ENCODE results near the gene ITPR1.
A peak's percentile ranks its signal among the peaks of the same experiment; 100 is the strongest.

ITPR1 gene

GRCh38 chr3:4743371-4743770 is 250.2 kb downstream of the ITPR1 start:
- H3K4me3 Mint-ChIP-seq, result no peak overlapping the region
- peaks cover 57% of the 10 kb centered on the region for H3K4me1 Mint-ChIP-seq (ENCODE audit: low read depth)
- peaks cover 7% of the 10 kb centered on the region for H3K9me3 Mint-ChIP-seq
- no peaks in the 10 kb centered on the region for H3K27me3 Mint-ChIP-seq
- peak overlapping the region; percentile 63 for H3K27ac Mint-ChIP-seq
- peaks cover 75% of the 10 kb centered on the region for H3K36me3 Mint-ChIP-seq (ENCODE audit: low read depth)

DNA sequence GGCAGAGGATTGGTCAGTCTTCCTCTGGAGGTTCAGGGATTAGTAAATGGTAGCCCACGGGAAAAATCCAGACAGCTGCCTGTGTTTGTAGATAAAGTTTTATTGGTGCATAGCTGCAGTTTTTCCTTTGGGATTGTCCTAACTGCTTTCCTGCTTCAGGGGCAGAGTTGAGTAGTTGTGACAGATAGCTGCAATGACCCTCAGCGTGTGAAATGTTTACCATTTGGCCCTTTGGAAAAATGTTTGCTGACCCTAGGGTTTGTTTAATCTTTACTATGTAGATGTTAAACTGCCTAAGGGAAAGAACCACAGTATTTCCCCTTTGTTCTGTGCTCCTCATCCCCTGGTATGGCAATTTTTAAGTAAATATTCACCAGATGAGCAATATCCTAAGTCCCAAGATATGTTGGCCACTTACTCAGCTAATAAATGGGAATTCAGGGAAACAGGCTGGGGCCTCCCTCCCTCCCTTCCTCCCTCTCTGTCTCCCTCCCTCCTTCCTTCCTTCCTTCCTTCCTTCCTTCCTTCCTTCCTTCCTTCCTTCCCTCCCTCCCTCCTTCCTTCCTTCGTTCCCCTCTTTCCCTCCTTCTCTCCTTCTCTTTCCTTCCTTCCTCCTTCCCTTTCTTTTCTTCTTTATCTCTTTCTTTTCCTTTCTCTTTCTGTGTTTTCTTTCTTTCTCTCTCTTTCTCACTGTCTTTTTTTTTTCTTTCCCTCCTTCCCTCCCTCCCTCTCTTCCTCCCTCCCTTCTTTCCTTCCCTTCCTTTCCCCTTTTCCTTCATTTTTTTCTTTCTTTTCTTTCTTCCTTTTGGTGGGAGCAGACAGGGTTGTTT is 251.5 kb downstream of the ITPR1 start:
- Mint-ChIP-seq H3K27ac (peak overlapping the region; percentile 54), H3K4me3 (no peak overlapping the region), H3K36me3 (ENCODE audit: low read depth) (peaks cover 72% of the 10 kb centered on the region), H3K9me3 (peaks cover 6% of the 10 kb centered on the region), H3K4me1 (ENCODE audit: low read depth) (peaks cover 57% of the 10 kb centered on the region), H3K27me3 (no peaks in the 10 kb centered on the region)

GRCh38 chr3:4745235-4745610 is 252.1 kb downstream of the ITPR1 start:
- H3K36me3 Mint-ChIP-seq (ENCODE audit: low read depth), result peaks cover 67% of the 10 kb centered on the region
- H3K9me3 Mint-ChIP-seq, result peaks cover 2% of the 10 kb centered on the region
- no peaks in the 10 kb centered on the region for H3K27me3 Mint-ChIP-seq
- peak overlapping the region; percentile 6 for H3K27ac Mint-ChIP-seq
- peaks cover 54% of the 10 kb centered on the region for H3K4me1 Mint-ChIP-seq (ENCODE audit: low read depth)
- no peak overlapping the region for H3K4me3 Mint-ChIP-seq

DNA sequence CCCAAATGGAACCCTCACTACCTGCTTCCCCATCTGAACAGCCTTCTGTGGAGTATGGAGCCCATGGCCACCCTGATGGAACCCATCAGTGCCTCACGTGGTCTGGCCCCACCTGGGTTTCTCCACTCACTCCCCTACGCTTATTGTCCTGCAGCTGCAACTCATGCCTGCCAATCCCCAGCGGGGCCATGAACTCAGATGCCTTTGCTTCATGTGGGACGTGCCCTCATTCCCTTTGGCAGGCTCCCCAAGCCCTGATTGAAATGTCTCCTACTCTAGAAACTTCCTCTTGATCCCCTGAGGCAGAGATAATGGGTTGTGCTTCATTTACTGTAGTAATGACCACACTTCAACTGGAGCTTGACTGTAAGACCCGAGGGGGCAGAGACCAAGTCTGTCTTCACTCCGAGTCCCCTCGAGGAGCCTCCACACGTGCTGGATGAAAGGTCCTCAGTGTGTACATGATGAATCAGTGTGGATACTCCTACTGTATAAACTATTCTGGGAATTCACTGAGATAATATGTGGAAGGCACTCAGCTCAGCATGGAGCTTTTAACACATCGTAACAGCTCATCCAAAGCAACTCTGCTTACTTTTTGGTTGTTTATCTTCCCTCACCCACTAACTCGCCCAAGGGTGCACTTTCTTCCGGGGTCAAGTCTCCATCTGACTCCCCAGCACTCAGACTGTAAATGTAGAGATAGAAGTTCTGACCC is 253.3 kb downstream of the ITPR1 start:
- H3K9me3 Mint-ChIP-seq, result no peaks in the 10 kb centered on the region
- H3K27me3 Mint-ChIP-seq, result no peaks in the 10 kb centered on the region
- peak overlapping the region; percentile 3 for H3K27ac Mint-ChIP-seq
- peaks cover 52% of the 10 kb centered on the region for H3K4me1 Mint-ChIP-seq (ENCODE audit: low read depth)
- peaks cover 64% of the 10 kb centered on the region for H3K36me3 Mint-ChIP-seq (ENCODE audit: low read depth)
- H3K4me3 Mint-ChIP-seq, result no peak overlapping the region

GRCh38 chr3:4748127-4748526 is 255.0 kb downstream of the ITPR1 start:
- Mint-ChIP-seq H3K4me1 (ENCODE audit: low read depth) (peaks cover 53% of the 10 kb centered on the region), H3K27me3 (no peaks in the 10 kb centered on the region), H3K4me3 (no peak overlapping the region), H3K27ac (peak overlapping the region; percentile 7), H3K9me3 (no peaks in the 10 kb centered on the region), H3K36me3 (ENCODE audit: low read depth) (peaks cover 60% of the 10 kb centered on the region)

DNA sequence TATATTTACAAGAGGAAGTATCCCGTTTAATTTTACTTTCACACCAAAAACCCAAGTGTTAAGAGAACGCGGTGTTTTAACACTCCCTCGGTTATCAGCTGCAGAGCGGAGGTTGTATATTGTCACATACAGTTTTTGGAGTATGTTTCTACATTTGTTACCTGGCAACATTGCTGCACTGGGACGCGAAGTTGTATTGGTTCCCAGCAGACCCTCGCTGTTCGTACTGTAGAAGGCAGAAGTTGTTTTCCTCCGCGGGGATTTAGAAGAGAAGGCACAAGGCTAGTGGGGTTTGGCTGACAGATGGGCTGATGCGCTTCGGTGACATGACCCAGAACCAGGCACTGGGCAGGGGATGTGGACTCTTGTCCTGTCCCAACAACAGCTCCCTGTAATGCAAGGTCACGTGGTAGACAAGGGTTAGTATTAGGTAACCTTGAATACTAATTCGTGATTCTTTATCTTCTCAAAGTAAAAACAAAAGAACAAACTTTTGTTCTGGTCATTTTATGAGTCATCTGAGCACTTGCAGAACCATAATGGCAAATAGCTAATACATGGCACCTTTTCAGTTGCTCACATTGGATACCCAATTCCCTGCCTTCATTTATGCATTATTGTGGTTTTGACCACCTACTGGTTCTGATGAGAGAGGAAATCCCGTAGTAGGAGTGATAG is 255.7 kb downstream of the ITPR1 start:
- Mint-ChIP-seq H3K27me3 (no peaks in the 10 kb centered on the region), H3K4me1 (ENCODE audit: low read depth) (peaks cover 53% of the 10 kb centered on the region), H3K4me3 (peak overlapping the region; percentile 21), H3K9me3 (no peaks in the 10 kb centered on the region), H3K36me3 (ENCODE audit: low read depth) (peaks cover 55% of the 10 kb centered on the region), H3K27ac (peak overlapping the region; percentile 33)

DNA sequence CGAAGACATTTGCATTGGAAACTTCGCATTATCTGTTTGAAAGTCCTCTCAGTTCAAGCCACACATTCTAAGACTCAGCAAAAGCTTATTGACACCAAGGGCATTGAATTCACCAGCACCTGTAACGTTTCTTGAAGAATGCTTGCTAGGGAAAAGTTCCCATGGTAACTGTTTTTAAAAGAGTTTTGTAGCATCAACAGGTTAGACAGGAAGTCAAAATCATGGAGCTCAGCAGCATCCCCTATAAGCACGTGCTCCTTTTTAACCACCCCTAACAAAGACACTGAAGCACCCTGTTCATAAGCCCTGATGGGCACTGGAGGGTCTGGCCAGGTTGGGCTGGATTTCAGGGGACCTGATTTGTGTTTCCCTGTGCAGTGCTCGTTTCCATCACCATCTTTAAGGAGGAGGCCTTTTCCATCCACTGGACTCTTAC is 256.4 kb downstream of the ITPR1 start:
- no peak overlapping the region for H3K27ac Mint-ChIP-seq
- H3K4me1 Mint-ChIP-seq (ENCODE audit: low read depth), result peaks cover 56% of the 10 kb centered on the region
- H3K4me3 Mint-ChIP-seq, result no peak overlapping the region
- no peaks in the 10 kb centered on the region for H3K9me3 Mint-ChIP-seq
- peaks cover 57% of the 10 kb centered on the region for H3K36me3 Mint-ChIP-seq (ENCODE audit: low read depth)
- H3K27me3 Mint-ChIP-seq, result no peaks in the 10 kb centered on the region

GRCh38 chr3:4750306-4750968 is 257.3 kb downstream of the ITPR1 start:
- H3K4me3 Mint-ChIP-seq, result peak overlapping the region; percentile 0
- no peaks in the 10 kb centered on the region for H3K27me3 Mint-ChIP-seq
- no peaks in the 10 kb centered on the region for H3K9me3 Mint-ChIP-seq
- peaks cover 61% of the 10 kb centered on the region for H3K36me3 Mint-ChIP-seq (ENCODE audit: low read depth)
- H3K4me1 Mint-ChIP-seq (ENCODE audit: low read depth), result peaks cover 56% of the 10 kb centered on the region
- peak overlapping the region; percentile 32 for H3K27ac Mint-ChIP-seq

- no peaks in the 10 kb centered on the region for H3K9me3 Mint-ChIP-seq
- H3K4me1 Mint-ChIP-seq (ENCODE audit: low read depth), result peaks cover 58% of the 10 kb centered on the region
- peaks cover 61% of the 10 kb centered on the region for H3K36me3 Mint-ChIP-seq (ENCODE audit: low read depth)
- H3K27me3 Mint-ChIP-seq, result no peaks in the 10 kb centered on the region
- H3K4me3 Mint-ChIP-seq, result peak overlapping the region; percentile 0
- peak overlapping the region; percentile 32 for H3K27ac Mint-ChIP-seq
Measured at GRCh38 chr3:4751029-4751501, 257.9 kb downstream of the ITPR1 start.

- peaks cover 61% of the 10 kb centered on the region for H3K36me3 Mint-ChIP-seq (ENCODE audit: low read depth)
- H3K4me3 Mint-ChIP-seq, result no peak overlapping the region
- H3K4me1 Mint-ChIP-seq (ENCODE audit: low read depth), result peaks cover 62% of the 10 kb centered on the region
- H3K9me3 Mint-ChIP-seq, result no peaks in the 10 kb centered on the region
- peak overlapping the region; percentile 28 for H3K27ac Mint-ChIP-seq
- no peaks in the 10 kb centered on the region for H3K27me3 Mint-ChIP-seq
Measured at GRCh38 chr3:4751502-4752101, 258.5 kb downstream of the ITPR1 start.

DNA sequence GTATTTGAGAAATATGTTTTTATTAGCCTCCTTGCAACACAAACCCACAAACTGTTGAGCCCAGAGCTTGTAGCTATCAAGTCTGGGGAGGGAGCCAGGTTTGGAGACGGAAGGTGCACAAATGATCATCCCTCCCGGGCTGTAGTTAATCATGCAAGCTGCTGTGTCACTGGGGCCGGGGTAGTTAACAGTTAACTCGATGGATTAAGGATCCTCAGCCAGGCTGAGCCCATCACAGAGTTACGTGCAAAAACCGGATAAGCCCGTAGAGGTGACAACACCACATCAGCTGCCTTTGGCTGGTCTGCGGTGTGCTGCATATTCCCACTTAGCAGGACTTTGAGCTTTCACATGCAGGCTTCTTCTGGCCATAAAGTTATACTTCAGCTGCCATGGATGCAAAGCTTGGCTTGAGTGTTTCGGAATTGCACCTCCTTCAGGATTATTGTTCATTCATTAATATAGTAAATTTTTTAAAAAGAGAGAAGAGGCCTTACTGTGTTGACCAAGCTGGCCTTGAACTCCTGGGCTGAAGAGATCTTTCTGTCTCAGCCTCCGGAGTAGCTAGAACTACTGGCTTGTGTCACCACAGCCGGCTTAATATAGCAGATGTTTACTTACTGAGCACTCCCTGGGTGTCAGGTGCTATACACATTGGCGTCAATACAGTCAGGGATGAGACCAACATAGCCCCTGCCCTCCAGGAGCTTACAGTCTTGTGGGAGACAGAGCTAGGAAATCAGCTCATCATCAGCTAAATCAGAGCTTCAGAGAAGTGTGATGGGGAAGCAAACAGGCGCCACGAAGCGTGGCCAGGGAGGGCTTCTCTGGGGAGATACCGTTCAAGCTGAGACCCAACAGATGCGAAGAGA is 259.3 kb downstream of the ITPR1 start:
- Mint-ChIP-seq H3K27me3 (no peaks in the 10 kb centered on the region), H3K4me3 (no peak overlapping the region), H3K9me3 (no peaks in the 10 kb centered on the region), H3K4me1 (ENCODE audit: low read depth) (peaks cover 63% of the 10 kb centered on the region), H3K27ac (peak overlapping the region; percentile 8), H3K36me3 (ENCODE audit: low read depth) (peaks cover 61% of the 10 kb centered on the region)

- Mint-ChIP-seq H3K9me3 (no peaks in the 10 kb centered on the region), H3K27ac (peak overlapping the region; percentile 38), H3K4me3 (no peak overlapping the region), H3K27me3 (no peaks in the 10 kb centered on the region), H3K4me1 (ENCODE audit: low read depth) (peaks cover 61% of the 10 kb centered on the region), H3K36me3 (ENCODE audit: low read depth) (peaks cover 61% of the 10 kb centered on the region)
Measured at GRCh38 chr3:4753073-4753691, 260.0 kb downstream of the ITPR1 start.
